Spleen (tissue), 13 donors: ENCODE measurements around the gene ADAM33. TPM values are rescaled to one million over a fixed set of nuclear protein-coding genes. Genes with fewer than 3 reads are reported as not detected.
A peak's percentile ranks its signal among the peaks of the same experiment; 100 is the strongest.

Source experiments
- DNase-seq: peaks from one replicate; pipeline ENCODE4 v3.0.0-alpha.2; 2020
- H3K27ac ChIP-seq, 8 donors: fragments of 200-600 bp; sonication (generic) in 7 of 8; 1 replicate in 4 of 8; 2 replicates in 4 of 8; pipeline versions ENCODE4 v1.5.0 to v1.8.0; 2016 to 2021; ENCODE audit warnings: inconsistent platforms in 4 of 8, mild to moderate bottlenecking in 4 of 8, moderate library complexity in 1 of 8
- H3K27me3 ChIP-seq, 7 donors: fragments of 200-600 bp; sonication (generic) in 6 of 7; replicated peaks in 1 of 7; 1 replicate in 4 of 7; 2 replicates in 3 of 7; pipeline versions ENCODE4 v1.5.0 to v1.8.0; 2016 to 2021; ENCODE audit warnings: inconsistent platforms in 3 of 7, mild to moderate bottlenecking in 1 of 7
- H3K36me3 ChIP-seq, 6 donors: fragments of 200-600 bp; sonication (generic) in 5 of 6; 1 replicate in 4 of 6; 2 replicates in 2 of 6; pipeline versions ENCODE4 v1.5.0 to v1.8.0; 2016 to 2021; ENCODE audit warnings: inconsistent platforms in 2 of 6
- H3K4me1 ChIP-seq, 6 donors: fragments of 200-600 bp; sonication (generic) in 5 of 6; 1 replicate in 3 of 6; 2 replicates in 3 of 6; pipeline versions ENCODE4 v1.5.0 to v1.8.0; 2016 to 2021; ENCODE audit warnings: inconsistent platforms in 3 of 6
- H3K4me3 ChIP-seq, 8 donors: fragments of 200-600 bp; sonication (generic) in 7 of 8; 1 replicate in 4 of 8; 2 replicates in 4 of 8; pipeline versions ENCODE4 v1.5.0 to v1.8.0; 2016 to 2021; ENCODE audit warnings: inconsistent platforms in 4 of 8, mild to moderate bottlenecking in 4 of 8, moderate library complexity in 2 of 8
- H3K9me3 ChIP-seq, 8 donors: fragments of 200-600 bp; sonication (generic) in 7 of 8; 1 replicate in 4 of 8; 2 replicates in 4 of 8; pipeline versions ENCODE4 v1.5.0 to v1.8.0; 2016 to 2021; ENCODE audit warnings: inconsistent platforms in 4 of 8
- CTCF ChIP-seq, 11 experiments: fragments of 200-600 bp in 7 of 11; fragments of 450-650 bp in 4 of 11; sonication (generic) in 4 of 11; IDR thresholded peaks in 8 of 11; conservative IDR thresholded peaks in 3 of 11; 1 replicate in 7 of 11; 2 replicates in 4 of 11; pipeline versions ENCODE4 v1.4.0 to v1.8.0; 2016 to 2021; ENCODE audit warnings: antibody characterized with exemption in 11 of 11, inconsistent platforms in 4 of 11, mild to moderate bottlenecking in 1 of 11
- POLR2A ChIP-seq, 3 donors: fragments of 450-650 bp; IDR thresholded peaks; one replicate each; pipeline ENCODE4 v1.5.1; 2017; ENCODE audit warnings: antibody characterized with exemption in 3 of 3, mild to moderate bottlenecking in 1 of 3
- POLR2AphosphoS5 ChIP-seq, 3 donors: sonication (generic); formaldehyde crosslinking; IDR thresholded peaks; one replicate each; pipeline ENCODE4 v1.5.1; 2017; ENCODE audit warnings: antibody characterized with exemption in 3 of 3
- whole genome bisulfite sequencing, 5 donors: extraction: QIAGEN DNeasy Blood & Tissue Kit in 3 of 5; methylation state at CpG; one replicate each; pipeline versions ENCODE4 v1.1.5 to v1.1.7; 2013 to 2018; 5-methylcytosine and 5-hydroxymethylcytosine counted together
- intact Hi-C: fragments of 100-400 bp; cut with DNase I; formaldehyde crosslinking; loops from one replicate; pipeline ENCODE4 v1.15.0; 2023; ENCODE audit warnings: low total_unique reads
- long read RNA-seq, 2 donors: transcript quantifications; one replicate each; lab custom pipeline, GENCODE V29; 2026
- polyA plus RNA-seq, 3 donors: library from polyadenylated mRNA; stranded (reverse); fragments of 200-250 nt; gene quantifications; one replicate each; pipeline ENCODE4 v1.2.1, GENCODE V29; 2013
- total RNA-seq, 7 donors: library from RNA; depleted of rRNA in 3 of 7; stranded (reverse); fragments of >200 nt in 3 of 7; fragmentation: NEBNext Ultra II Directional in 4 of 7; extraction: Animal tissue kit (Norgen Biotek cat#: 25700) in 4 of 7; gene quantifications; one replicate each; pipeline versions ENCODE4 v1.1.0 to v1.2.1, GENCODE V29; 2016 to 2021
- donor health status: healthy with polysubstance abuse.
- donor health status: DM: no; HTN: no; CAD: no; lungs with moderate emphysema.
- donor health status: DM: no; HTN: no; CAD: no.
- donor health status: Bipolar disorder and iron deficiency.
- donor health status: healthy.
- donor health status: DM: no; HTN: no; CAD: no.
- donor health status: DM: yes; HTN: yes; CAD: no.

ADAM33 gene
- 10 to 100 TPM in 3 of 7 donors, 1 to 10 TPM in 4; 4.0 to 10.7 (median 9.1) TPM for total RNA-seq
- 10 to 100 TPM in 1 of 3 donors, 1 to 10 TPM in 2; 5.9 to 31.6 (median 9.5) TPM for polyA plus RNA-seq
- long read RNA-seq, donor 1, partial matches to known transcripts: 0 of 1 reads
- long read RNA-seq, donor 1, other reads (novel, unspliced or antisense): 0 of 1 reads
- long read RNA-seq, donor 2: 0 reads

GRCh38 chr20:3681931-3682781 lies at the start of gene ADAM33:
ADAM33 (minus strand) TSS chr20:3682010; CDS start chr20:3682004, 6 bp downstream.
- TF ChIP-seq CTCF (IDR thresholded peaks at IDR 0.05 in 8 of 11, conservative IDR thresholded peaks at IDR 0.05 in 3 of 11) (no peak), POLR2A (IDR thresholded peaks at IDR 0.05) (no peak), POLR2AphosphoS5 (IDR thresholded peaks at IDR 0.05) (no peak)
- H3K4me3 ChIP-seq: peak within 1 kb of the TSS; percentile 13 to 64 (median 28)
- intact Hi-C loops: no loop called here
- H3K27ac ChIP-seq: peak within 1 kb of the TSS in 4 of 8 donors; percentile 3 to 28 (median 16)
- no peaks in the 10 kb centered on the region for H3K36me3 ChIP-seq
- 8 to 29% (median 9%) methylated on average over 11 to 65 of the region's 65 CpGs for WGBS, 5 donors
- H3K27me3 ChIP-seq: peaks cover 0 to 58% (median 24%) of the 10 kb centered on the region in 7 donors
- no peak for DNase-seq
- H3K9me3 ChIP-seq: no peaks in the 10 kb centered on the region
- H3K4me1 ChIP-seq: peaks cover 0 to 38% (median 19%) of the 10 kb centered on the region in 6 donors

DNA sequence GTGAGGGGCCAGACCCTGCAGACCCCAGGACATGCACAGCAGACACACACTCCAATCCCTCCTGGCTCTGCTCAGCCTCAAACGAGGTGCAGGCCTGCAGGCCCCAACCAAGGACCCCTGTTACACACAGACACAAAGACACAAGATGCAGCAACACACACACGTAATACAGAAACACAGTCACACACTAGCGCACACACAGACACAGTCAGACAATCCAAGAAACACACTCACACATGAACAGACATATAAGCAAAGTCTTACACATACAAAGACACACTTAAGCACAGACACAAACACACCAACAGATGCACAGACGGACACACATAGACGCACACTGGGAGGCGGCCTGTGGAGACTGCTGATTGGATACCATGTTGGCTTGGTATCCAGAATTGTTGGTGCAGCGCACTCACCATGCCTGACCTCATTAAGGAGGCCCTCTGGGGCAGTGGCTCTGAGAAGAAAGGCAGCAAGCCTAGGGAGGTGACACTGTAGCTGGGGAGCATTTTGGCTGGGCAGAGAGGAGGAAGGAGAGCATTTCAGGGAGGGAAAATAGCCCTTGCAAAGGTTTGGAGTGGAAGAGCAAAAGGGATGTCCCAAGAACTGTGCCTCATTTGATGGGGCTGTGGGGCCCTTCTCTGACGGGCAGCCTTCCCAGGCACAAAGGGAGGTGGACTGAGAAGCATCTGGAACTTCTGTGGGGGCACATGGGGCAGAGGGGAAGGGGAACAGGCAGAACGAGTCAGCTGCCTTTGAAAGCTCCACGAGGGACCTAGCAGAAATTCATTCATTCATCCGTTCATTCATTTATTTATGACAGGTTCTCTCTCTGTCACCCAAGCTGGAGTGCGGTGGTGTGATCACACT lies 49.2 kb upstream of the ADAM33 start:
- peak; percentile 35 for DNase-seq
- Histone ChIP-seq H3K4me1 (peaks cover 0 to 78% (median 27%) of the 10 kb centered on the region in 6 donors), H3K4me3 (no peak overlapping the region), H3K27ac (peak overlapping the region in 1 of 8 donors; percentile 82), H3K9me3 (no peaks in the 10 kb centered on the region), H3K36me3 (peaks cover 0 to 7% (median 0%) of the 10 kb centered on the region in 6 donors), H3K27me3 (peaks cover 0 to 76% (median 10%) of the 10 kb centered on the region in 7 donors)
- WGBS, 5 donors: 80 to 89% (median 86%) methylated on average over 12 of the region's 12 CpGs
- intact Hi-C loops: no loop called here
- no peak for TF ChIP-seq POLR2A (IDR thresholded peaks at IDR 0.05)
- TF ChIP-seq POLR2AphosphoS5 (IDR thresholded peaks at IDR 0.05): no peak
- no peak for TF ChIP-seq CTCF (IDR thresholded peaks at IDR 0.05 in 8 of 11, conservative IDR thresholded peaks at IDR 0.05 in 3 of 11)

GRCh38 chr20:3729811-3730540 lies 48.2 kb upstream of the ADAM33 start:
- peak overlapping the region in 1 of 8 donors; percentile 38 for H3K27ac ChIP-seq
- 49 to 67% (median 58%) methylated on average over 7 to 8 of the region's 8 CpGs for WGBS, 5 donors
- no peaks in the 10 kb centered on the region for H3K36me3 ChIP-seq
- H3K4me3 ChIP-seq: no peak overlapping the region
- H3K9me3 ChIP-seq: no peaks in the 10 kb centered on the region
- peak; percentile 59 for DNase-seq
- H3K4me1 ChIP-seq: peaks cover 0 to 68% (median 26%) of the 10 kb centered on the region in 6 donors
- peaks cover 0 to 84% (median 10%) of the 10 kb centered on the region in 7 donors for H3K27me3 ChIP-seq
- TF ChIP-seq POLR2AphosphoS5 (IDR thresholded peaks at IDR 0.05) (peak in 1 of 3 donors; percentile 11), POLR2A (IDR thresholded peaks at IDR 0.05) (no peak)
- intact Hi-C loops: no loop called here

DNA sequence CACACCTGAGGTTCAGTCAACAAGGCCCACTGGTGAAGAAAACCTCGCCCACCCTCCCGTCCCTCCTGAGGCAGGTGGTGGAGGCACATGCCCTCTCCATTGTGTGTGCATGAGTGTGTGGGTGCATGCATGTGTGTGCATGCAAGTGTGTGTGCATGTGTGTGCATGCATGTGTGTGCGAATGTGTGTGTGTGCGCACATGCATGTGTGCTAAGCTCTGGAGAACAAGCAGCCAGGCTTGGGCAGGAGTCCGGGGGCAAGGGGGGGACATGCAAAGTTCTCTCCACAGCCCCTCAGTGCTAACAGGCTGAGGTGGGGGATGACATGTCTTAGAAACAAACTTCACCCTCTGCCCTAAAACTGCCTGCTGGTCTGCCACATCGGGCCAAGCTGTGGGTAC lies 47.6 kb upstream of the ADAM33 start:
- 88 to 94% (median 89%) methylated on average over 2 to 6 of the region's 6 CpGs for WGBS, 5 donors
- Histone ChIP-seq H3K4me3 (no peak overlapping the region), H3K27ac (no peak overlapping the region), H3K9me3 (no peaks in the 10 kb centered on the region), H3K27me3 (peaks cover 0 to 84% (median 10%) of the 10 kb centered on the region in 7 donors), H3K36me3 (no peaks in the 10 kb centered on the region), H3K4me1 (peaks cover 0 to 62% (median 24%) of the 10 kb centered on the region in 6 donors)
- intact Hi-C loops: no loop called here
- no peak for DNase-seq
- no peak for TF ChIP-seq POLR2AphosphoS5 (IDR thresholded peaks at IDR 0.05)
- TF ChIP-seq CTCF (IDR thresholded peaks at IDR 0.05 in 8 of 11, conservative IDR thresholded peaks at IDR 0.05 in 3 of 11): no peak
- no peak for TF ChIP-seq POLR2A (IDR thresholded peaks at IDR 0.05)
